ENCODE measurements around the gene NRGN. TPM values are rescaled to one million over a fixed set of nuclear protein-coding genes. Genes with fewer than 3 reads are reported as not detected.

NRGN gene
- total RNA-seq, 1 experiment from 2014 or later, result 2.9 TPM

DNA sequence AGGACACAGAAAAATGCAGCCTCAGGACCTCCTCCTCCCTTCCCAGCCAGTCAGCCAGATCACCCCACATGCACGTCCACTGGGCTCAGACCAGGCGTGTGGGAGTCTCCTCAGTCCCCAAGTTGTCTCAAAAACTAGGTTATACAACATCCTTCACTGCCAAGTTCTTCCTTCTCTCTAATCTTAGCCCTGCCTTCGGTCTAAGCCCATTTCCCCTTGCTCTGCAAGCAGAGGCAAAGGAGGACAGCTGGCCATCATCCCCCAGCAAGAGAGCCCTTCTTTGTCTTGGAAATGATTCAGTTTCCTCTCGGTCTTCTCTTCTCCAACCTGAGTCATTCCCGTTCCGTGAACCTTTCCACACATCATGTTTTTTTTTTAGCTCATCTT, 14.0 kb upstream of the NRGN start (continued):
- TF ChIP-seq, protein P1, sequence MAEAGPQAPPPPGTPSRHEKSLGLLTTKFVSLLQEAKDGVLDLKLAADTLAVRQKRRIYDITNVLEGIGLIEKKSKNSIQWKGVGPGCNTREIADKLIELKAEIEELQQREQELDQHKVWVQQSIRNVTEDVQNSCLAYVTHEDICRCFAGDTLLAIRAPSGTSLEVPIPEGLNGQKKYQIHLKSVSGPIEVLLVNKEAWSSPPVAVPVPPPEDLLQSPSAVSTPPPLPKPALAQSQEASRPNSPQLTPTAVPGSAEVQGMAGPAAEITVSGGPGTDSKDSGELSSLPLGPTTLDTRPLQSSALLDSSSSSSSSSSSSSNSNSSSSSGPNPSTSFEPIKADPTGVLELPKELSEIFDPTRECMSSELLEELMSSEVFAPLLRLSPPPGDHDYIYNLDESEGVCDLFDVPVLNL (CRISPR knock-in tag; IDR thresholded peaks at IDR 0.05; ENCODE audit: borderline replicate concordance, low read depth), result no peak

DNA sequence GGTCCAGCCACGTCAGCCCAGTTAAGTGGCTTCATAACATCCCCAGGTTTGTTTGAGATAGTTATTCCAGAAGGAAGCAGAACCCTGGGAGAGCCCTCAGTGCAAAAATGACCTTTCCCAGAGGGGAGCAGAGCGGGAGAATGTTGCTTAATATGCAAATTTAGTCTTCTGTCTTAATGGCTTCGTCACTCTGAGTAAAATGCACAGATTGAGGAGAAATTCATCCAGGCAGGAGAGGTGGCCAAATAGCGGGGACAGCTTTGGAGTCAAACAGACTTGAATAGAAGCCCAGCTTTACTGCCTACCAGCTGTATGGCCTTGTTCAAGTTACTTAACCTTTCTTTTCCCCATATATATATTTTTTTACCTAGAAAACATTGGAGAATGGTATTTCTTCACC, 12.3 kb upstream of the NRGN start:
- ChIA-PET POLR2A (interaction anchor here (0.8 kb wide), 1 partner anchor 19 kb away, joined by 3 read pairs; no protein-coding TSS in a partner anchor), CTCF (interaction anchor here (3.8 kb wide), 1 partner anchor 18 kb away, joined by 21 read pairs; no protein-coding TSS in a partner anchor)
- Mint-ChIP-seq H3K4me3 (no peak overlapping the region), H3K36me3 (no peaks in the 10 kb centered on the region), H3K27me3 (ENCODE audit: low read depth) (peaks cover 43% of the 10 kb centered on the region), H3K27ac (no peak overlapping the region), H3K4me1 (peaks cover 41% of the 10 kb centered on the region), H3K9me3 (no peaks in the 10 kb centered on the region)
- no peak for TF ChIP-seq IRF2 (CRISPR knock-in tag; IDR thresholded peaks at IDR 0.05; ENCODE audit: borderline replicate concordance, low read depth)
- TF ChIP-seq RELA (CRISPR knock-in tag; IDR thresholded peaks at IDR 0.05; ENCODE audit: borderline replicate concordance), result no peak
- TF ChIP-seq, protein P2, sequence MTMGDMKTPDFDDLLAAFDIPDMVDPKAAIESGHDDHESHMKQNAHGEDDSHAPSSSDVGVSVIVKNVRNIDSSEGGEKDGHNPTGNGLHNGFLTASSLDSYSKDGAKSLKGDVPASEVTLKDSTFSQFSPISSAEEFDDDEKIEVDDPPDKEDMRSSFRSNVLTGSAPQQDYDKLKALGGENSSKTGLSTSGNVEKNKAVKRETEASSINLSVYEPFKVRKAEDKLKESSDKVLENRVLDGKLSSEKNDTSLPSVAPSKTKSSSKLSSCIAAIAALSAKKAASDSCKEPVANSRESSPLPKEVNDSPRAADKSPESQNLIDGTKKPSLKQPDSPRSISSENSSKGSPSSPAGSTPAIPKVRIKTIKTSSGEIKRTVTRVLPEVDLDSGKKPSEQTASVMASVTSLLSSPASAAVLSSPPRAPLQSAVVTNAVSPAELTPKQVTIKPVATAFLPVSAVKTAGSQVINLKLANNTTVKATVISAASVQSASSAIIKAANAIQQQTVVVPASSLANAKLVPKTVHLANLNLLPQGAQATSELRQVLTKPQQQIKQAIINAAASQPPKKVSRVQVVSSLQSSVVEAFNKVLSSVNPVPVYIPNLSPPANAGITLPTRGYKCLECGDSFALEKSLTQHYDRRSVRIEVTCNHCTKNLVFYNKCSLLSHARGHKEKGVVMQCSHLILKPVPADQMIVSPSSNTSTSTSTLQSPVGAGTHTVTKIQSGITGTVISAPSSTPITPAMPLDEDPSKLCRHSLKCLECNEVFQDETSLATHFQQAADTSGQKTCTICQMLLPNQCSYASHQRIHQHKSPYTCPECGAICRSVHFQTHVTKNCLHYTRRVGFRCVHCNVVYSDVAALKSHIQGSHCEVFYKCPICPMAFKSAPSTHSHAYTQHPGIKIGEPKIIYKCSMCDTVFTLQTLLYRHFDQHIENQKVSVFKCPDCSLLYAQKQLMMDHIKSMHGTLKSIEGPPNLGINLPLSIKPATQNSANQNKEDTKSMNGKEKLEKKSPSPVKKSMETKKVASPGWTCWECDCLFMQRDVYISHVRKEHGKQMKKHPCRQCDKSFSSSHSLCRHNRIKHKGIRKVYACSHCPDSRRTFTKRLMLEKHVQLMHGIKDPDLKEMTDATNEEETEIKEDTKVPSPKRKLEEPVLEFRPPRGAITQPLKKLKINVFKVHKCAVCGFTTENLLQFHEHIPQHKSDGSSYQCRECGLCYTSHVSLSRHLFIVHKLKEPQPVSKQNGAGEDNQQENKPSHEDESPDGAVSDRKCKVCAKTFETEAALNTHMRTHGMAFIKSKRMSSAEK (CRISPR knock-in tag; IDR thresholded peaks at IDR 0.05; ENCODE audit: borderline replicate concordance), result no peak
- no peak for TF ChIP-seq ELF4 (CRISPR knock-in tag; IDR thresholded peaks at IDR 0.05; ENCODE audit: low read depth)
- TF ChIP-seq NFYB (CRISPR knock-in tag; conservative IDR thresholded peaks at IDR 0.05; ENCODE audit: low read depth), result no peak
- TF ChIP-seq ZNF396 (CRISPR knock-in tag; IDR thresholded peaks at IDR 0.05; ENCODE audit: borderline replicate concordance), result no peak
- TF ChIP-seq, protein P1 (CRISPR knock-in tag; IDR thresholded peaks at IDR 0.05; ENCODE audit: borderline replicate concordance, low read depth), result no peak
- TF ChIP-seq NR1H2 (CRISPR knock-in tag; IDR thresholded peaks at IDR 0.05), result no peak
- TF ChIP-seq, protein P3, sequence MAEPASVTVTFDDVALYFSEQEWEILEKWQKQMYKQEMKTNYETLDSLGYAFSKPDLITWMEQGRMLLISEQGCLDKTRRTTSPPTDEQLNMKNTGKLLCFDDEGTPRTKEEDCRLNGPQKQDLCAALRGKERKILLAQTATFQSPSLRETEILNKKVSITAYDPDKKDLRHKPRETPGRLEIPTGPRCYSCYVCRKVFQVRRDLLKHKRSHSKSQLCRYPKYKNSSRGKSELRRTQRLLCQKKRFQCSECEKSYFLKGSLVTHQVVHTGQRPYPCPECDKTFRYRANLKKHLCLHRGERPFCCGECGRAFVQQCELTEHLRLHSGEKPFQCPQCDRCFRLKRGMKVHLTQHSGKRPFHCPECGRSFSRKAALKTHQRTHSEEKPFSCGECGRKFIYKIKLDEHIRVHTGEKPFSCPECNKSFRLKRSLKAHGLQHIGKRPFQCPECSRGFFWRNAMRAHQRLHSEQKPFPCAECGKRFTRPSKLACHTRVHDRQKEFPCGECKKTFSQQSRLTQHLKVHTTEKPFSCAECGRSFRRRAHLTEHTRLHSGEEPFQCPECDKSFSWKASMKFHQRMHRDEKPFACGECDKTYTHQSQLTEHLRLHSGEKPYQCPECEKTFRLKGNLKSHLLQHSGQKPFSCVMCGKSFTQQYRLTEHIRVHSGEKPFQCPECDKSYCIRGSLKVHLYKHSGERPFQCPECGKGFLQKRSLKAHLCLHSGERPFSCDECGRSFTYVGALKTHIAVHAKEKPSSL (CRISPR knock-in tag; conservative IDR thresholded peaks at IDR 0.05), result no peak
- TF ChIP-seq, protein P4, sequence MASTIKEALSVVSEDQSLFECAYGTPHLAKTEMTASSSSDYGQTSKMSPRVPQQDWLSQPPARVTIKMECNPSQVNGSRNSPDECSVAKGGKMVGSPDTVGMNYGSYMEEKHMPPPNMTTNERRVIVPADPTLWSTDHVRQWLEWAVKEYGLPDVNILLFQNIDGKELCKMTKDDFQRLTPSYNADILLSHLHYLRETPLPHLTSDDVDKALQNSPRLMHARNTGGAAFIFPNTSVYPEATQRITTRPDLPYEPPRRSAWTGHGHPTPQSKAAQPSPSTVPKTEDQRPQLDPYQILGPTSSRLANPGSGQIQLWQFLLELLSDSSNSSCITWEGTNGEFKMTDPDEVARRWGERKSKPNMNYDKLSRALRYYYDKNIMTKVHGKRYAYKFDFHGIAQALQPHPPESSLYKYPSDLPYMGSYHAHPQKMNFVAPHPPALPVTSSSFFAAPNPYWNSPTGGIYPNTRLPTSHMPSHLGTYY (CRISPR knock-in tag; IDR thresholded peaks at IDR 0.05), result no peak
- no peak for TF ChIP-seq SMAD4 (CRISPR knock-in tag; IDR thresholded peaks at IDR 0.05)
- DNase-seq (ENCODE audit: low spot score) (no peak), ATAC-seq (no peak)

DNA sequence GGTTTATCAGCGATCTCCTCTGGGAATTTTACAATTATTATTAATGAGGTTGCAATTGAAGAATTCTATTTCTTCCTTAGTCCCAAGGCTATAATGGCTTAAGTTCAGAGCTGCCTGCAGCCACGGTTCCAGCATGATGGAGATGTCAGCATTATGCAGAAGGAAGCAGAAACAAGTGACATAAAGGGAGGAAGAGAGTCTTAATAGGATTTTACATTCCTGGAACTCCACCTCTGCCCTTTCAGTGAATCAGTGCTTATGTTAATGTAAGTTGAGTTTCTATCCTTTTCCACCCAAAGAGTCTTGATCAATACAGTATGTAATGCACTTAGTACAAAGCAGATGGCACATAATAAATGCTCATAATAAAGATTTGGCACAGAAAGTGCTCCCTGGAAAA, 11.6 kb upstream of the NRGN start:
- no peak overlapping the region for H3K4me3 Mint-ChIP-seq
- H3K27me3 Mint-ChIP-seq (ENCODE audit: low read depth), result peaks cover 36% of the 10 kb centered on the region
- H3K4me1 Mint-ChIP-seq, result peaks cover 35% of the 10 kb centered on the region
- ATAC-seq (no peak), DNase-seq (ENCODE audit: low spot score) (no peak)
- ChIA-PET POLR2A (no interaction called here), CTCF (no interaction called here)
- H3K36me3 Mint-ChIP-seq, result no peaks in the 10 kb centered on the region
- no peaks in the 10 kb centered on the region for H3K9me3 Mint-ChIP-seq
- H3K27ac Mint-ChIP-seq, result no peak overlapping the region
- TF ChIP-seq ZNF317 (CRISPR knock-in tag; IDR thresholded peaks at IDR 0.05; ENCODE audit: borderline replicate concordance, low read depth) (no peak), RELA (CRISPR knock-in tag; IDR thresholded peaks at IDR 0.05; ENCODE audit: borderline replicate concordance) (no peak)
- TF ChIP-seq, protein P5, sequence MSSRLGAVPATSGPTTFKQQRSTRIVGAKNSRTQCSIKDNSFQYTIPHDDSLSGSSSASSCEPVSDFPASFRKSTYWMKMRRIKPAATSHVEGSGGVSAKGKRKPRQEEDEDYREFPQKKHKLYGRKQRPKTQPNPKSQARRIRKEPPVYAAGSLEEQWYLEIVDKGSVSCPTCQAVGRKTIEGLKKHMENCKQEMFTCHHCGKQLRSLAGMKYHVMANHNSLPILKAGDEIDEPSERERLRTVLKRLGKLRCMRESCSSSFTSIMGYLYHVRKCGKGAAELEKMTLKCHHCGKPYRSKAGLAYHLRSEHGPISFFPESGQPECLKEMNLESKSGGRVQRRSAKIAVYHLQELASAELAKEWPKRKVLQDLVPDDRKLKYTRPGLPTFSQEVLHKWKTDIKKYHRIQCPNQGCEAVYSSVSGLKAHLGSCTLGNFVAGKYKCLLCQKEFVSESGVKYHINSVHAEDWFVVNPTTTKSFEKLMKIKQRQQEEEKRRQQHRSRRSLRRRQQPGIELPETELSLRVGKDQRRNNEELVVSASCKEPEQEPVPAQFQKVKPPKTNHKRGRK (CRISPR knock-in tag; IDR thresholded peaks at IDR 0.05; ENCODE audit: borderline replicate concordance), result no peak
- TF ChIP-seq, protein P6, sequence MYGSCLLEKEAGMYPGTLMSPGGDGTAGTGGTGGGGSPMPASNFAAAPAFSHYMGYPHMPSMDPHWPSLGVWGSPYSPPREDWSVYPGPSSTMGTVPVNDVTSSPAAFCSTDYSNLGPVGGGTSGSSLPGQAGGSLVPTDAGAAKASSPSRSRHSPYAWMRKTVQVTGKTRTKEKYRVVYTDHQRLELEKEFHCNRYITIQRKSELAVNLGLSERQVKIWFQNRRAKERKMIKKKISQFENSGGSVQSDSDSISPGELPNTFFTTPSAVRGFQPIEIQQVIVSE (CRISPR knock-in tag; IDR thresholded peaks at IDR 0.05; ENCODE audit: borderline replicate concordance), result no peak
- TF ChIP-seq, protein P7, sequence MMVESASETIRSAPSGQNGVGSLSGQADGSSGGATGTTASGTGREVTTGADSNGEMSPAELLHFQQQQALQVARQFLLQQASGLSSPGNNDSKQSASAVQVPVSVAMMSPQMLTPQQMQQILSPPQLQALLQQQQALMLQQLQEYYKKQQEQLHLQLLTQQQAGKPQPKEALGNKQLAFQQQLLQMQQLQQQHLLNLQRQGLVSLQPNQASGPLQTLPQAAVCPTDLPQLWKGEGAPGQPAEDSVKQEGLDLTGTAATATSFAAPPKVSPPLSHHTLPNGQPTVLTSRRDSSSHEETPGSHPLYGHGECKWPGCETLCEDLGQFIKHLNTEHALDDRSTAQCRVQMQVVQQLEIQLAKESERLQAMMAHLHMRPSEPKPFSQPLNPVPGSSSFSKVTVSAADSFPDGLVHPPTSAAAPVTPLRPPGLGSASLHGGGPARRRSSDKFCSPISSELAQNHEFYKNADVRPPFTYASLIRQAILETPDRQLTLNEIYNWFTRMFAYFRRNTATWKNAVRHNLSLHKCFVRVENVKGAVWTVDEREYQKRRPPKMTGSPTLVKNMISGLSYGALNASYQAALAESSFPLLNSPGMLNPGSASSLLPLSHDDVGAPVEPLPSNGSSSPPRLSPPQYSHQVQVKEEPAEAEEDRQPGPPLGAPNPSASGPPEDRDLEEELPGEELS (CRISPR knock-in tag; IDR thresholded peaks at IDR 0.05), result no peak
- TF ChIP-seq, protein P8, sequence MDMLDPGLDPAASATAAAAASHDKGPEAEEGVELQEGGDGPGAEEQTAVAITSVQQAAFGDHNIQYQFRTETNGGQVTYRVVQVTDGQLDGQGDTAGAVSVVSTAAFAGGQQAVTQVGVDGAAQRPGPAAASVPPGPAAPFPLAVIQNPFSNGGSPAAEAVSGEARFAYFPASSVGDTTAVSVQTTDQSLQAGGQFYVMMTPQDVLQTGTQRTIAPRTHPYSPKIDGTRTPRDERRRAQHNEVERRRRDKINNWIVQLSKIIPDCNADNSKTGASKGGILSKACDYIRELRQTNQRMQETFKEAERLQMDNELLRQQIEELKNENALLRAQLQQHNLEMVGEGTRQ (CRISPR knock-in tag; IDR thresholded peaks at IDR 0.05), result no peak
